ENCODE results near the gene MYLIP.

MYLIP gene

GRCh38 chr6:16106991-16107787, 21.7 kb upstream of the MYLIP start:
- DNase-seq (ENCODE audit: low read depth in 3 of 3, low spot score in 1 of 3) = no peak

GRCh38 chr6:16108419-16108818, 20.5 kb upstream of the MYLIP start:
- no peak for DNase-seq (ENCODE audit: low read depth in 3 of 3, low spot score in 1 of 3)

- no peak for DNase-seq (ENCODE audit: low read depth in 3 of 3, low spot score in 1 of 3)
These were observed 19.8 kb upstream of the MYLIP start for GRCh38 chr6:16108921-16109658.

GRCh38 chr6:16109659-16110305, 19.1 kb upstream of the MYLIP start:
- no peak for DNase-seq (ENCODE audit: low read depth in 3 of 3, low spot score in 1 of 3)

GRCh38 chr6:16118825-16119224, 10.1 kb upstream of the MYLIP start:
- no peak for DNase-seq (ENCODE audit: low read depth in 3 of 3, low spot score in 1 of 3)

- no peak for DNase-seq (ENCODE audit: low read depth in 3 of 3, low spot score in 1 of 3)
These were observed 7.5 kb upstream of the MYLIP start for GRCh38 chr6:16121339-16121738.

GRCh38 chr6:16122197-16122596, 6.7 kb upstream of the MYLIP start:
- DNase-seq (ENCODE audit: low read depth in 3 of 3, low spot score in 1 of 3) = no peak

- DNase-seq (ENCODE audit: low read depth in 3 of 3, low spot score in 1 of 3) = no peak
These were observed 4.4 kb upstream of the MYLIP start for GRCh38 chr6:16124198-16125180.

- DNase-seq (ENCODE audit: low read depth in 3 of 3, low spot score in 1 of 3) = no peak
These were observed 2.8 kb upstream of the MYLIP start for GRCh38 chr6:16126056-16126455.

GRCh38 chr6:16126861-16127260, 2.0 kb upstream of the MYLIP start:
- DNase-seq (ENCODE audit: low read depth in 3 of 3, low spot score in 1 of 3) = no peak

- no peak for DNase-seq (ENCODE audit: low read depth in 3 of 3, low spot score in 1 of 3)
These were observed 1.4 kb upstream of the MYLIP start for GRCh38 chr6:16127471-16127870.

GRCh38 chr6:16129623-16130401, 926 bp downstream of the MYLIP start:
- peak in 1 of 3 donors; percentile 7 for DNase-seq (ENCODE audit: low read depth in 3 of 3, low spot score in 1 of 3)

- no peak for DNase-seq (ENCODE audit: low read depth in 3 of 3, low spot score in 1 of 3)
These were observed 1.6 kb downstream of the MYLIP start for GRCh38 chr6:16130437-16130891.

GRCh38 chr6:16130932-16131387, 2.1 kb downstream of the MYLIP start:
- no peak for DNase-seq (ENCODE audit: low read depth in 3 of 3, low spot score in 1 of 3)

- DNase-seq (ENCODE audit: low read depth in 3 of 3, low spot score in 1 of 3) = no peak
These were observed 4.0 kb downstream of the MYLIP start for GRCh38 chr6:16132909-16133308.

GRCh38 chr6:16134430-16134829, 5.5 kb downstream of the MYLIP start:
- no peak for DNase-seq (ENCODE audit: low read depth in 3 of 3, low spot score in 1 of 3)

- no peak for DNase-seq (ENCODE audit: low read depth in 3 of 3, low spot score in 1 of 3)
These were observed 6.2 kb downstream of the MYLIP start for GRCh38 chr6:16135066-16135465.

GRCh38 chr6:16136091-16136490, 7.2 kb downstream of the MYLIP start:
- no peak for DNase-seq (ENCODE audit: low read depth in 3 of 3, low spot score in 1 of 3)

GRCh38 chr6:16136621-16137450, 8.0 kb downstream of the MYLIP start:
- peak in 1 of 3 donors; percentile 12 for DNase-seq (ENCODE audit: low read depth in 3 of 3, low spot score in 1 of 3)

Data from stimulated activated CD4-positive, alpha-beta T cell treated with anti-CD3 and anti-CD28 coated beads, TNF-alpha, amount 100 ng/mL, for 1 hour (primary cell).